NAMALWA (cell line): Measurements from ENCODE around the gene TMEM126B.
"Not testable (repeated sequence)": the region's sequence is repeated elsewhere in the genome, so short reads cannot be mapped to it uniquely, and the experiment has no call there.

Source experiments
- DNase-seq: peaks from one replicate; pipeline ENCODE4 v3.0.0-alpha.2; 2015; ENCODE audit warnings: low spot score

TMEM126B gene

DNA sequence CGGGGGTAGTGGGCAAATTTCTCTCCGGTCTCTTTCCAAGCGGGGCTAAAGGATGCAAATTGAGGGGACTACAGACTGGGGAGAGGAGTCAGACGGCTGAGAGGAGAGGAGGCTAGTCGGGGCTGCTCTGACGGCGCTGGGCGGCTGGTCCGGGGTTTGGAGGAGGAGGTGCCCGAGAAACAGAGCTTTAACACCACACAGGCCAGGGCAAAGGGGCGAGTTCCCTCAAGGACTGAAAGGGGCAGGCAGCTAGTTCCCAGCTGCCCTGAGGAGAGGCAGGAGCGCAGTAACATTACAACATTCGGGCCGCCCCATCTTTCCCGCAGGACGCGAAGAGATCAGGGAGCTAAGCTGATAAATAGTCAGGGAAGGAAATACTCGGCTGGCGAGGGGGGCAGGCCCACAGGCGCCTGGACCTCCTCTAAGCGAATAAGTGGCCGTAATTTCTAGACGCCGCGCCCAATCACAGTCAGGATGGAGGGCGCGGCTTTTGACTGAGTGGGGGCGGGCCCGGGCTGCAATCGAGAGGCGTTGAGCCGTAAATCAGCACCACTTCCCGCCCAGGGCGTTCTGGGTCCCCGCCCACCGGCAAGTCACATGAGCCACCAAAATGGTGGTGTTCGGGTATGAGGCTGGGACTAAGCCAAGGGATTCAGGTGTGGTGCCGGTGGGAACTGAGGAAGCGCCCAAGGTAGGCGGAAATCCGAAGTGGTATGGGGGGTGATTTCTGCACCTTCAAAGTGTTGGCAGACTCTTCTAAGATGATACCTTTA, at the start of gene TMEM126B:
TMEM126B (plus strand) TSS at position 596 of the 773 bp plus-strand sequence; CDS start at position 611, 15 bp downstream.
- peak; percentile 98 for DNase-seq

- DNase-seq = no peak
These were observed 46.3 kb upstream of the TMEM126B start for GRCh38 chr11:85582111-85582510.

DNA sequence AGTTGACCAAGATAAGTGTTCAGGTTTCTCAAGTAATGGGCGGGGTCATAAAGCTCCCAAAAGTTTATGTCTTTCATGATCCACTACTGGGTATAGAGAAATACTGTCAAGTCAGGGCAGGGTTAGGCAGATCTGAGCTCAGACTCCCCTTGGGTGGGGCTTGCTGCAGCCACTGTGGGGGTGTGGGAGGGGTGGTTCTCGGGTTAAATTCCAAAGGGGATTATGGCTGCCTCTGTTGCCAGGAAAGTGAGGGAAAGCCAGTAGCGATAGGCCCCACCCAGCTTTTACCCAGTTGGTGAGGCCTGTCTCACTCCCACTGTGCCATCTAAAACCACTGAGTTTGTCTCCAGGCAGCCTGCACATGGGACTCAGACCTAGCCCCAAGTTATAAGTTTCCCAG, 39.0 kb upstream of the TMEM126B start:
- no peak for DNase-seq

GRCh38 chr11:85590848-85591483, 37.4 kb upstream of the TMEM126B start:
- peak; percentile 72 for DNase-seq

GRCh38 chr11:85595285-85595884, 33.0 kb upstream of the TMEM126B start:
- peak; percentile 69 for DNase-seq

- DNase-seq = no peak
These were observed 31.5 kb upstream of the TMEM126B start for GRCh38 chr11:85596886-85597285.

GRCh38 chr11:85599083-85599482, 29.3 kb upstream of the TMEM126B start:
- no peak for DNase-seq

GRCh38 chr11:85602526-85603213, 25.7 kb upstream of the TMEM126B start:
- no peak for DNase-seq

DNA sequence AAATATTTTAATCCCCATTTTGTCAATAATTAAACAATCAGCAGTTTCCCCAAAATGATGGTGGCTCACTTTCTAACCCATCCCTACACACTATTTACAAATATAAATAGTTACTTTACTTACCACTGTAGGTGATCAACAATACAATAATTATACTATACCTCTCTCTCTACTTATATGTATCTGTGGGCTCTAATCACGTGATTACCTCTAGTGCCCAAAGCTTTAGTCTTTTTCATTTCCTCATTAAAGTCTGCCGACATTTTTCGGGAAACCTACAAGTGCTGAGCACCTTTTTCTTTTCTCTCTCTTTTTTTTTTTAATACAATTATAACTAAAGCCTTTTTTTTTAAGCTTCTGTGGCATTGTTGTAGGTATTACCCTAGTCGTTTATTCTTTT, 25.2 kb upstream of the TMEM126B start:
- no peak for DNase-seq

DNA sequence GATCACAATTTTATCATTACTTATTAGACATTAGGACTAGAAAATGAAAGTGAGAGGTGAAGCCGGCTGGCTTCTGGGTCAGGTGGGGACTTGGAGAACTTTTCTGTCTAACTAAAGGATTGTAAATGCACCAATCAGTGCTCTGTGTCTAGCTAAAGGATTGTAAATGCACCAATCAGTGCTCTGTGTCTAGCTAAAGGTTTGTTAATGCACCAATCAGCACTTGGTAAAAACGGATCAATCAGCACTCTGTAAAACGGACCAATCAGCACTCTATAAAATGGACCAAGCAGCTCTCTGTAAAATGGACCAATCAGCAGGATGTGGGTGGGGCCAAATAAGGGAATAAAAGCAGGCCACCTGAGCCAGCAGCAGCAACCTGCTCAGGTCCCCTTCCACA, 22.2 kb upstream of the TMEM126B start:
- not testable (repeated sequence) for DNase-seq

DNA sequence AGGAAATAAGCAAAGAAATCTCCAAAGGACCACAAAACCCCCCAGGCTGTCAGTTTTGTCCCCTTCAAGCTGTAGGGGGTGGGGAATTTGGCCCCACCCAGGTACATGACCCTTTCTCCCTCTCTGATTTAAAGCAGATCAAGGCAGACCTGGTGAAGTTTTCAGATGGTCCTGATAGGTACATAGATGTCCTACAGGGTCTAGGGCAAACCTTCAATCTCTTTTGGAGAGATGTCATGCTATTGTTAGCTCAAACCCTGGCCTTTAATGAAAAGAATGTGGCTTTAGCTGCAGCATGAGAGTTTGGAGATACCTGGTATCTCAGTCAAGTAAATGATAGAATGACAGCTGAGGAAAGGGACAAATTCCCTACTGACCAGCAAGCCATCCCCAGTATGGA, 19.8 kb upstream of the TMEM126B start:
- DNase-seq = not testable (repeated sequence)

DNA sequence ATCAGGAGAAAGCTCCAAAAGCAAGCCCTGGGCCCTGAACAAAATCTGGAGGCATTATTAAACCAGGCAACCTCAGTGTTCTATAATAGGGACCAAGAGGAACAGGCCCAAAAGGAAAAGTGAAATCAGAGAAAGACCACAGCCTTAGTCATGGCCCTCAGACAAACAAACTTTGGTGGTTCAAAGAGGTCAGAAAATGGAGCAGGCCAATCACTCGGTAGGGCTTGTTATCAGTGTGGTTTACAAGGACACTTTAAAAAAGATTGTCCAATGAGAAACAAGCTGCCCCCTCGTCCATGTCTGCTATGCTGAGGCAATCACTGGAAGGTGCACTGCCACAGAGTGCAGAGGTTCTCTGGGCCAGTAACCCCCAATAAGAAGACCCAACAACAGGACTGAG, 19.1 kb upstream of the TMEM126B start:
- DNase-seq = not testable (repeated sequence)

GRCh38 chr11:85611643-85612042, 16.8 kb upstream of the TMEM126B start:
- DNase-seq = not testable (repeated sequence)

GRCh38 chr11:85619499-85619898, 8.9 kb upstream of the TMEM126B start:
- no peak for DNase-seq

DNA sequence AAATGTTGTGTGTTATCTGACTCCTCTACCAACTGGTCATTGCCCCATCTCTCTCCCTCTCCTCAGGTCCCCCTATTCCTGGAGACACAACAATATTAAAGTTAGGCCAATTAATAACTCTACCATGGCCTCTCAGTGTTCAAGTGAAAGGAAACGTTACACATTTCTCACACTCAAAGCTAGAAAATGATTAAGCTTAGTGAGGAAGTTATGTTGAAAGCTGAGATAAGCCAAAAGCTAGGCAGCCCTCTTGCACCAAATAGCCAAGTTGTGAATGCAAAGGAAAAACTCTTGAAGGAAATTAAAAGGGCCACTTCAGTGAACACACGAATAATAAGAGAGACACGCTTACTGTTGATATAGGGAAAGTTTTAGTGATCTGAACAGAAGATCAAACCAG, 8.1 kb upstream of the TMEM126B start:
- DNase-seq = no peak

GRCh38 chr11:85626496-85626895, 1.9 kb upstream of the TMEM126B start:
- DNase-seq = no peak

DNA sequence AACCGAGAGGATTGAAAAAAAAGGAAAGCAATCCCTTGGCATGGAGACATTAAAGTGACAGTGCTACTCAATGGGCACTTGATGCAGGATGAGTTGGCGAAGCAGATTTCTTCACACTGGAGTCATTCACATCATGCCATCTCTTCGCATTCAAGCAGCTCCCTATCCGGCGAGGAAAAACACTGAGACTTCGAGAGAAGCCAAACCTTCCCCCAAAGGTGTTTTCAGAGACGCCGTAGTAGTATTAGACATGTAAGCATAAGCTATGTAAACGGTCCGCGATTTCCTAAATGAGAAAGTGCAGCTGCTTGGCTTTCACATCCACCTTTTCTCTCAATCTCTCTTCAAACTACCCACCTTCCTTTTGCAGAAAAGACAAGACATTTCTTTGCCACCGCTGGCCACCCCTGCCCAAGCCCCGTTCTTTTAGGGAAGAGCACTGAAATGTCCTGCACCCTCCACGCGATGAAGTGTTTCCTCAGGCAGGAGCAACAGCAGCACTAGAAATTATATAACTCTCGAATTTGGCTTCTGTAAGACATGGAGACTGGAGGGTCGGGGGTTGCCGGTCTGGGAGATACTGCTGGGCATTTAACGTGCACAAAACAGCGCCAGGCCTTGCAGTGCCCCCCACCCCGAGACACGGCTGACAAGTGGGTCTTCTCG, 928 bp upstream of the TMEM126B start, which contains the start of gene DLG2:
DLG2 (minus strand) TSS at position 13 of the 666 bp plus-strand sequence.
- DNase-seq = peak; percentile 44

DNA sequence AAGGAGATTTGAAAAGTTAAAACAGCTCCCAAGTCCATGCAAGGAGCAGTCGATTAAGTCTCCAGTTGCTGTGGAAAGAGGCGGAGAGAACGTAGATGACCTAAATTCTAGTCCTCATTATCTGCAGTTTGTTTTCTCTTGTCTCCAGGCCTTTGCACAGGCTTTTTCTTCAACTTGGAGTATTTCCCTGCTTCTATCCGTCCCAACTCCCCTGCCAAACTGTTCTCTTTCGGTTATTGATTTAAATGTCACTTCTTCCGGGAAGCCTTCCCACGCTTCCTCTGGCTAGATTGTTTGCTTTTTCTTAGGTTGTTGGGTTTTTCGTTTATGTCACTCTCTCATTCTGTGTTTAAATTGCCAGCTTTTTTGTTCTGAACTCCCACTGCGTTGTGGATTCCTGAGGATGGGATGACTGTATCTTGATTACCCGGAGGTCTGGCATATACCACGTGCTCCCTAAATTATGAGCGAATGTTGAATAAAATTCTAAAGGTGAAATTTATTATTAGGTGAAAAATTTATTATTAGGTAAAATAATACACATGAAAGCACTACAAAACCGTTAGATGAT, 463 bp downstream of the TMEM126B start:
- no peak for DNase-seq

DNA sequence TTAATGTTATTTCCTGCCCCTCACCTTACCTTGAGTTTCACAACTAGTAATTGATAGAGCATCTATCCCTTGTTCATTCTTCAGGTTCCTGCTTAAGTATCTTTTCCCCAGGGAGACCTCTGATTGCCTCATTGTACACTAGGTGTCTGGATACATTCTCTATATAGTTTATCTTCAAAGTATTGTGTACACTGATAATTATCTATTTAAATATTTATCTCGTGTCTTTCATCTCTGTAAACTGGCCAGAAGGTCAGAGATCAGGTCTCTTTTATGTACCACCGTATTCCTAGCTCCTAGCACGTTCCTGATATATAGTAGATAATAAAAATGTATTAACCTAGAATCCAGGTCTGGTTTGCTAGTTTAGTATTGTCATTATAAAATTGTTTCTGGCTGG, 6.4 kb downstream of the TMEM126B start:
- no peak for DNase-seq

- no peak for DNase-seq
These were observed 14.8 kb downstream of the TMEM126B start for GRCh38 chr11:85643191-85643614.

GRCh38 chr11:85647078-85647477, 18.7 kb downstream of the TMEM126B start:
- no peak for DNase-seq
